MV-4-11 (cell line): Measurements from ENCODE around the gene VPS52.

Experiments
- DNase-seq: peaks from one replicate; lab custom pipeline; 2025; lab: John Stamatoyannopoulos, UW

The VPS52 gene

GRCh38 chr6:33211136-33211535, 60.5 kb downstream of the VPS52 start:
- DNase-seq: no peak

GRCh38 chr6:33209856-33210255, 61.8 kb downstream of the VPS52 start:
- DNase-seq: no peak

- DNase-seq: peak; percentile 70
Observed at GRCh38 chr6:33208091-33208967, 63.3 kb downstream of the VPS52 start, which contains the start of gene RING1. Gene RING1 (plus strand): TSS chr6:33208500. CDS start chr6:33208823, 323 bp downstream.

GRCh38 chr6:33207552-33208090, 64.1 kb downstream of the VPS52 start:
- DNase-seq: no peak

GRCh38 chr6:33206864-33207551, 64.7 kb downstream of the VPS52 start:
- DNase-seq: no peak

GRCh38 chr6:33206027-33206863, 65.4 kb downstream of the VPS52 start:
- no peak for DNase-seq

GRCh38 chr6:33205191-33206026, 66.3 kb downstream of the VPS52 start:
- peak; percentile 5 for DNase-seq

- DNase-seq: peak; percentile 90
Observed at GRCh38 chr6:33204415-33205190, 67.1 kb downstream of the VPS52 start, which contains the start of gene HSD17B8. Gene HSD17B8 (plus strand): TSS chr6:33204655. CDS start chr6:33204669, 14 bp downstream.

GRCh38 chr6:33204165-33204414, 67.6 kb downstream of the VPS52 start:
- DNase-seq: no peak

GRCh38 chr6:33203443-33204164, 68.1 kb downstream of the VPS52 start:
- DNase-seq: no peak

GRCh38 chr6:33202799-33203198, 68.9 kb downstream of the VPS52 start:
- no peak for DNase-seq

- DNase-seq: no peak
Observed at GRCh38 chr6:33201935-33202334, 69.7 kb downstream of the VPS52 start.

GRCh38 chr6:33201147-33201545, 70.5 kb downstream of the VPS52 start:
- DNase-seq: no peak
